Kidney epithelial cell (primary cell): Measurements from ENCODE around the gene ENC1. TPM values are rescaled to one million over a fixed set of nuclear protein-coding genes. Genes with fewer than 3 reads are reported as not detected.

ENCODE experiments used
- DNase-seq: peaks from one replicate; pipeline ENCODE4 v3.0.0-alpha.2; 2010; ENCODE audit warnings: low read depth
- H3K27me3 ChIP-seq: 2 replicates; pipeline ENCODE4 v1.6.0; 2011; ENCODE audit warnings: low read length; ENCODE audit not compliant: control insufficient read depth, insufficient read depth
- H3K36me3 ChIP-seq: 2 replicates; pipeline ENCODE4 v1.5.1; 2011; ENCODE audit warnings: low read length; ENCODE audit not compliant: control insufficient read depth, insufficient read depth
- H3K4me3 ChIP-seq: 2 replicates; pipeline ENCODE4 v1.5.1; 2011; ENCODE audit warnings: low read depth, mild to moderate bottlenecking, control low read depth, low read length
- CTCF ChIP-seq: IDR thresholded peaks from 2 replicates; pipeline ENCODE4 v1.5.1; 2011; ENCODE audit warnings: mild to moderate bottlenecking, moderate library complexity, low read length, control low read depth, inconsistent platforms; ENCODE audit not compliant: insufficient read depth, poor library complexity, severe bottlenecking
- total RNA-seq: library from RNA; depleted of rRNA; stranded (reverse); fragments of >200 nt; gene quantifications from 2 replicates; pipeline ENCODE4 v1.2.3, GENCODE V29; 2015

The ENC1 gene
- total RNA-seq, 1 donor from 2014 or later, result 72.5 TPM

- DNase-seq, result no peak
- no peaks in the 10 kb centered on the region for H3K27me3 ChIP-seq
- H3K36me3 ChIP-seq, result peaks cover 4% of the 10 kb centered on the region
- no peak overlapping the region for H3K4me3 ChIP-seq
- no peak for TF ChIP-seq CTCF
These were observed 4.0 kb downstream of the ENC1 start for GRCh38 chr5:74636552-74636951.

GRCh38 chr5:74636149-74636548, 4.4 kb downstream of the ENC1 start:
- Histone ChIP-seq H3K4me3 (no peak overlapping the region), H3K27me3 (no peaks in the 10 kb centered on the region), H3K36me3 (peaks cover 4% of the 10 kb centered on the region)
- no peak for DNase-seq
- no peak for TF ChIP-seq CTCF

GRCh38 chr5:74634611-74635286, 5.8 kb downstream of the ENC1 start:
- H3K4me3 ChIP-seq, result no peak overlapping the region
- no peak for TF ChIP-seq CTCF
- H3K36me3 ChIP-seq, result peaks cover 4% of the 10 kb centered on the region
- no peak for DNase-seq
- H3K27me3 ChIP-seq, result no peaks in the 10 kb centered on the region

- H3K36me3 ChIP-seq, result peaks cover 4% of the 10 kb centered on the region
These were observed 6.8 kb downstream of the ENC1 start for GRCh38 chr5:74633695-74634094.

GRCh38 chr5:74632947-74633356, 7.6 kb downstream of the ENC1 start:
- Histone ChIP-seq H3K36me3 (peaks cover 4% of the 10 kb centered on the region), H3K4me3 (no peak overlapping the region)

More at GRCh38 chr5:74633695-74634094, 6.8 kb downstream of the ENC1 start:
- no peak for DNase-seq
- no peaks in the 10 kb centered on the region for H3K27me3 ChIP-seq
- TF ChIP-seq CTCF, result no peak
- no peak overlapping the region for H3K4me3 ChIP-seq

More at GRCh38 chr5:74632947-74633356, 7.6 kb downstream of the ENC1 start:
- H3K27me3 ChIP-seq, result no peaks in the 10 kb centered on the region
- no peak for DNase-seq
- TF ChIP-seq CTCF, result no peak
